ENCODE data around the gene ERBB2.

ERBB2 gene

GRCh38 chr17:39769974-39770587 is 70.2 kb downstream of the ERBB2 start:
- peak; percentile 88 for DNase-seq

GRCh38 chr17:39772415-39772814 is 72.6 kb downstream of the ERBB2 start:
- DNase-seq: no peak

- DNase-seq: no peak
These were observed 73.4 kb downstream of the ERBB2 start for GRCh38 chr17:39772987-39773934.

- no peak for DNase-seq
These were observed 74.2 kb downstream of the ERBB2 start for GRCh38 chr17:39774047-39774446.

- no peak for DNase-seq
These were observed 75.2 kb downstream of the ERBB2 start for GRCh38 chr17:39775031-39775430.

GRCh38 chr17:39776252-39776651 is 76.4 kb downstream of the ERBB2 start:
- DNase-seq: no peak

- DNase-seq: no peak
These were observed 77.9 kb downstream of the ERBB2 start for GRCh38 chr17:39777534-39778365.
